Stimulated activated CD4-positive, alpha-beta T cell treated with anti-CD3 and anti-CD28 coated beads, TNF-alpha, amount 100 ng/mL, for 24 hours (primary cell): Measurements from ENCODE around the gene NGFR.
"Not testable (repeated sequence)": the region's sequence is repeated elsewhere in the genome, so short reads cannot be mapped to it uniquely, and the experiment has no call there.

Experiments
- DNase-seq, 3 experiments: peaks; one replicate each; pipeline ENCODE4 v3.0.0-alpha.2; 2020; ENCODE audit warnings: low read depth in 3 of 3

Gene NGFR

DNA sequence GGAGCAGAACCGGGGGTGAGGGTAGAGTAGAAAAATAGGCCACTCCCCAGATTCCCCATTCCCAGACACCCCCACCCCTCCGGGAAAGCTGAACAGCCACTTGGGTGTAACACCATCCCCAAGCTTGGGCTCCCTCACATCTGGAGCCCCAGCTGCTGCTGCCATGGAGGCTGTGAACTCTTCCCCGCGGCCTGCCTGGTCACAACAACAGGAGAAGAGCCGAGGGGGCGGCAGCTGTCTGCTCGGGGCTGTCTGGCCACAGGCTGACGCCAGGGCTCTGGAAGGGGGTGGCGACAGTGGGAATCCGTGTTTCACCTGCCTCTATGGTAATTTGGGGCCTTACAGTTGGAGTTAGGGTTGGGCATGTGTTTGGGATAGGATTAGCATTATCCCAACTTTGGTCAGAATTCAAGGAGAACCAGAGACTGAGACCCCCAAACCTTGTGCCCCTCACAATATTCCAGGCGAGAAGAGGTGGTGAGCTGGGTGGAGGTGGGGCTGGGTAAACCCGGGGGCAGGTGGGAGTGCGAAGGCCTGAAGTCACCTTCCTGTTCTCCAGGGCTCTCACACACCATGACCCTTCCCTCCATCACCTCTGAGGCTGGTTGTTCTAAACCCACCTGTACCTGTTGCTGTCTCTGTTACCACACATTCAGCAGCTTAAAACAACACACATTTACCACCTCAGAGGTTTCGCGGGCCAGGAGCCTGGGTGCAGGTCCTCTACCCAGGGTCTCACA is 50.9 kb downstream of the NGFR start:
- DNase-seq, result no peak

- no peak for DNase-seq
Observed at GRCh38 chr17:49546546-49547535, 51.7 kb downstream of the NGFR start.

GRCh38 chr17:49547566-49547965 is 52.5 kb downstream of the NGFR start:
- DNase-seq, result no peak

- DNase-seq, result no peak
Observed at GRCh38 chr17:49548051-49548505, 53.0 kb downstream of the NGFR start.

DNA sequence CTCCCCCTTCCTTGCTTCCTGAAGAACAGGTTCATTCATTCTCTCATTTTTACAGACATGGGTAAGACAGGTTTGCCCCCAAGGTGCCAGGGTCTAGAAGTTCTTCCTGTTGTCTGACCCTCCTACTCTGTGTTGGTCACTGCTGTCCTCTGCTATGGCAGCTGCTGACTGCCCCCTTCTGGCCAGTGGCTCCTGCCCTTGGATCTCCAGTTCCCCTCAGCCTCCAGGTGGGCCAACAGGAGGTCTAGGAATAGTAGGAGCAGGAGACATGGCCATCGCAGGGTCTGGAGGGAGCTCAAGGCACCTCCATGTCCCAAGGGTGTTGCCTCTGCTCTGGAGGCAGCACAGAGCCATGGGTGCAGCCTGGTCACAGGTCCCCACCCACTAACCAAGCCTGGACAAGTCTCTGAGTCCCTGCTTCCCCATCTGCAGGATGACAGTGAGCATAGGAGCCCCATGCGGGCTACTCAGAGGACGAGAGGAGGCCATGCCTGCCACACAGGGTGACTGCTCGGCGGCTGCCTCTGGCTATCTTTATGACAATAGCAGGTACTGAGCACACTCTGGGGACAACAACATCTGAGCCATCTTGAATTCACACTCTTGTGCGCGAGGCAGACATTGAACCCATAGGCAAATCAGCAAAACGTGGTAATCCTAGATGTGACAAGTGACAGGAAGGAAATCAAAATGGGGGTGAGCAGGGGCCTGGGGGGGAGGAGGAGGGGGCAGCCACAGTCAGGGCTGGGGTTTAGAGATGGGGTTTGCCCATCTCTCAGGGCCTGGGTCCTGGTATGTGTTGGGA is 53.6 kb downstream of the NGFR start:
- DNase-seq, result no peak

- no peak for DNase-seq
Observed at GRCh38 chr17:49549311-49549605, 54.2 kb downstream of the NGFR start.

DNA sequence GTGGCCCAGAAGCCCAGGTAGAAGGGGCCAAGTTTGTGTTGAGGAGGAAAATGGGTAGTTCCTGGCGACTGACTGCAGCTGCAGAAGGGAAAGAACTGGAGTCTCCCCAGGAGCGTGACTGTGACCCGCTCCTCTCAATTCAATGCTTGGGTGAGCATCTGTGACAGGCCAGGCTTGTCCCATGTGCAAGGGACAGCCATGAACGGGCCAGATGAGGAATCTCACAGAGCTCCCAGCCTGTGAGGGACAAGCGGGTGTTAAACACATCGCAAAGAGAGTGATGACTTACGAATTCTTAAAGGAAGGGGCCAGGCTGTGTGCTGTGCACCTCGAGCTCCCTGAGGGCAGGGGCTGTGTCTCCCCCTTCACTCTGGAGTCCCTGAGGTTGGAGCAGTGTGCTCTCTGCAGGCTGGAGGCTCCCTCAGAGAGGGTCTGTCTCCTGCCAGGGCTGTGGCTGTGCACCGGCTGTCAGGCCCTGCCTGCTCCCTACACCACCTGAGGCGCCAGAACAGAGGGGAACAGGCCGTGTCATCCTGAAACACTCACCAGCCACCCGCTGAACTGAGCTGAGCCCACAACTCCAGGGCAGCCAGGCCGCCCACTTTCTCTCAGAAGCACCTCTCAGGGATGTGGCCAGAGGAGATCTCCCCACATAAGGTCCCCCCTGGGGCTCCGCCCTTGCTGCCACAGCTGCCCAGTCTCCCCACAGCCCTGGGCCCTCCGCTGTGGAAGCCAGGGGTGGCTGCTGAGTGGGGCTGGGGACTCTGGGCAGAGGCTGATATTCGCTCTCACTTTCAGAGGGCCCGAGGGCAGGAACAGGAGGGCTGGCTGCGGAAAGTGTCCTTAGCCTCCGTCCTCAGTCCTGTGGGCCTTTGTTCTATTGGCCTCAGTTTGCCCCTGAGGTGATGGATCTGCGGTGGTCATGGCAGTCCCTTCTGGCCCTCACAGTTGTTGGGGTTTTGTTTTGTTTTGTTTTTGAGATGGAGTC is 54.9 kb downstream of the NGFR start:
- no peak for DNase-seq

GRCh38 chr17:49550764-49551163 is 55.7 kb downstream of the NGFR start:
- DNase-seq, result not testable (repeated sequence)

GRCh38 chr17:49551221-49552069 is 56.4 kb downstream of the NGFR start:
- no peak for DNase-seq

- DNase-seq, result no peak
Observed at GRCh38 chr17:49552070-49552751, 57.1 kb downstream of the NGFR start.

- no peak for DNase-seq
Observed at GRCh38 chr17:49553676-49554335, 58.7 kb downstream of the NGFR start.

GRCh38 chr17:49554694-49555494 is 59.8 kb downstream of the NGFR start:
- DNase-seq, result no peak

DNA sequence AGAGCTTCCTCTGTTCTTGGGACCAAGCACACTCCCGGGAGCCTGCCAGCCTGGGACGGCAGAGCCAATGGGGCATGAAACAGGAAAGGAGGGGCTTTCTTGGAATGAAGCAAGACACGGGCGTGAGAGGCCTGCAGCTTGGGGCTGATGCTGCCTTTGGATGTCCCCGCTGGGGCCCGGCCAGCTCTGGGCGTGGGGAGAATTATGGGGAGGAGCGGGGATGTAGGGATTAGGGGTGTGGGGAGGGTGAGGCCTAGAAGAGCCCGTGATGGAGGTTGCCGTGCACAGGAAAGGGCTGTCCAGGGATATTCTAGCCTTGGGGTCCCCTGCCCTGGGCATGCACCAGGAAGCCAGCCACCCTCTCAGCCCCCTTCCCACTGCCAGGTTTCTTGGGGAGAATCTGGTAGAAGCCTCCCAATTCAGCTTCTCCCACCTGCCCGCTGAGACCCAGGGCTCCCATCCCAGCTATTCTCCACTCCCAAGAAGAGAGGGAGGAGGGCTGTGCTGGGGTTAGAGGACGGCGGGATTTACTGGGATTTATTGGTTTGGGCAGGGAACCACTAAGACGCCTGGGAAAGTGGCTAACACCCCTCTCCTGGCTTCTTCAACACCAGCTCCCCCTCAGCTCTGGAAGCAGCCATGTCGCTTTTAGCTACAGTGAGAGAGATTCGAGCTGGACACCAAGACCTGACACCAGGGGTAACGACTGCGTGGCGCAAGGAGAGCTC is 60.6 kb downstream of the NGFR start:
- DNase-seq, result no peak

DNA sequence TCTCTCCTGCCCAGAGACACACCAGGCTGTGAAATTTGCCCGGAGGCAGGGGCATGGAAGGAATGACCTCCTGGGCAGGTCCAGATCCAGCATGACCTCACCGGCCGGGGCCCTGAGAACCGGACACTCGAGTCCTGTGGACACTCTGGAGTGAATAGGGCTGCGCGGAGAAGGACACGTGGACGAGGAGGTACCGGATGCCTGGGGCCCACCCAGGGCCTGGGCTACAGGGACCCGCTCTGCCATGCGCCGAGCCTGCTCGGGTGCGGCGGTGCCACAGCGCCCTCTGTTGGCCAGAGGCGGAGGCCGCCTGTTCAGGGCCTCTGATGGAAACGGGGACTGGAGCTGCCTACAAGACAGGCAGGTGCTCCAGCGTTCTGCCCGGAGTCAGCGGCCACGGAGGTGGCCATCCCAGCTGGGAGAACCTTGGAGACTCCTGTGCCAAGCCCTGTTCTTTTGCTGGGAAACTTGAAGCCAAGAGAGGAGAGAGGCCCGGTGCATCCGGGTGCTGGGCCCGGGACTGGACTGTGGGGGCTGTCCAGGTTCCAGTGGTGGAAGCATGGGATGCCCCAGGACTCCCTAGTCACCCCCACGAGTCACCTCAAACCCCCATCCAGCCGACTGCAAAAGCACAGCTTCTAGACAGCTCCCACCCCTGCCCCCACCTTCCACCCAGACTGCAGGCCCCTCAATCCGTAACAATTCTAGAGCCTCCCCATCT is 61.3 kb downstream of the NGFR start:
- DNase-seq, result peak; percentile 64 to 84 (median 73)

DNA sequence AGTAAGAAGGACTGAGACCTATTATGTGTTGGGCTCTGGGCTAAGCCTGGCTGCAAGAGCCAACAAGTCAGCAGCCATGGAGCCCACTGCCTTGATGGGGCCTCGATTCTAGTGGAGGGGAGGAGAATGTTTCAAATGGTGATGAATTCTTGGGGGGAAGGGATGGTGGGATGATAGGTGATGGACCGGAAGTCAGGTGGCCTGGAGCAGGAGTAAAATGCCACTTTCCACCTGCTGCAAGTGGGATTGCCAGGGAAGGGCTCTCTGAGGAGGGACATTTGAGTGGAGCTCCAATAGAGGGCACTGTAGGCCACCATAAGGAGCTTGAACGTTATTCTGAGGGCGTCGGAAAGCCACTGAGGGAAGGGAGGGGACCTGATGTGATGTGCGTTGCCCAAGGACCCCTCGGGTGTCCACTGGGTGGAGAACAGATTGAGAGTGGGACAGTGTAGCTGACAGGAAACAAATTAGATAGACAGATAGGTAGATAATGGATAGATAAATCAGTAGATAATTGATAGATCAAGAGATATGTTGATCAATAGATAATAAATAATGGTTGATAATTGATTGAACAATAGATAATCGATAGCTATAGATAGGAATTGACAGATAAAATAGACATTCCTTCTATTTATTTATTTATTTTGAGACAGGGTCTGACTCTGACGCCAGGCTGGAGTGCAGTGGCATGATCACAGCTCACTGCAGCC is 62.4 kb downstream of the NGFR start:
- DNase-seq, result peak in 1 of 3 experiments; percentile 38
